ENCODE measurements around the gene JMJD1C.

- TF ChIP-seq POLR2A (IDR thresholded peaks at IDR 0.05; ENCODE audit: low read depth, low read length) (no peak), ESRRA (IDR thresholded peaks at IDR 0.05; ENCODE audit: low read length) (no peak), POLR2AphosphoS5 (IDR thresholded peaks at IDR 0.05; ENCODE audit: low read length) (no peak), YY1 (IDR thresholded peaks at IDR 0.05; ENCODE audit: low read depth, low read length) (no peak), TBL1XR1 (IDR thresholded peaks at IDR 0.05; ENCODE audit: low read depth, low read length) (no peak), CBX5 (IDR thresholded peaks at IDR 0.05; ENCODE audit: low read depth) (no peak), TCF12 (IDR thresholded peaks at IDR 0.05; ENCODE audit: low read depth, low read length) (no peak), LARP7 (IDR thresholded peaks at IDR 0.05) (no peak), SPI1 (IDR thresholded peaks at IDR 0.05; ENCODE audit: borderline replicate concordance, insufficient read depth, low read depth, low read length) (no peak), ATF3 (IDR thresholded peaks at IDR 0.05; ENCODE audit: borderline replicate concordance, extremely low read depth, low read depth, low read length) (no peak), USF1 (IDR thresholded peaks at IDR 0.05; ENCODE audit: borderline replicate concordance, extremely low read length, insufficient read depth, low read depth, low read length) (no peak), CTCF (IDR thresholded peaks at IDR 0.05 in 2 of 3, conservative IDR thresholded peaks at IDR 0.05 in 1 of 3; ENCODE audit: control insufficient read depth in 2 of 3, extremely low read depth in 1 of 3, insufficient read depth in 1 of 3, low read depth in 3 of 3, low read length in 3 of 3) (no peak), MYC (IDR thresholded peaks at IDR 0.05; ENCODE audit: insufficient read depth, insufficient read length, insufficient replicate concordance, low read length, severe bottlenecking) (no peak), MTA3 (IDR thresholded peaks at IDR 0.05; ENCODE audit: borderline replicate concordance, low read length) (no peak)
Measured at GRCh38 chr10:63452524-63452923, 13.3 kb downstream of the JMJD1C start.

Measured in GM12878 (cell line).